Fibroblast of skin of back (primary cell): Measurements from ENCODE around the gene HBA1.
"Not testable (repeated sequence)": the region's sequence is repeated elsewhere in the genome, so short reads cannot be mapped to it uniquely, and the experiment has no call there.

Experiments
- DNase-seq: peaks from one replicate; pipeline ENCODE4 v3.0.0-alpha.2; 2013

HBA1 gene

DNA sequence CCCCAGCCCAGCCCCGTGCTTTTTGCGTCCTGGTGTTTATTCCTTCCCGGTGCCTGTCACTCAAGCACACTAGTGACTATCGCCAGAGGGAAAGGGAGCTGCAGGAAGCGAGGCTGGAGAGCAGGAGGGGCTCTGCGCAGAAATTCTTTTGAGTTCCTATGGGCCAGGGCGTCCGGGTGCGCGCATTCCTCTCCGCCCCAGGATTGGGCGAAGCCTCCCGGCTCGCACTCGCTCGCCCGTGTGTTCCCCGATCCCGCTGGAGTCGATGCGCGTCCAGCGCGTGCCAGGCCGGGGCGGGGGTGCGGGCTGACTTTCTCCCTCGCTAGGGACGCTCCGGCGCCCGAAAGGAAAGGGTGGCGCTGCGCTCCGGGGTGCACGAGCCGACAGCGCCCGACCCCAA is 474 bp upstream of the HBA1 start:
- DNase-seq = not testable (repeated sequence)

DNA sequence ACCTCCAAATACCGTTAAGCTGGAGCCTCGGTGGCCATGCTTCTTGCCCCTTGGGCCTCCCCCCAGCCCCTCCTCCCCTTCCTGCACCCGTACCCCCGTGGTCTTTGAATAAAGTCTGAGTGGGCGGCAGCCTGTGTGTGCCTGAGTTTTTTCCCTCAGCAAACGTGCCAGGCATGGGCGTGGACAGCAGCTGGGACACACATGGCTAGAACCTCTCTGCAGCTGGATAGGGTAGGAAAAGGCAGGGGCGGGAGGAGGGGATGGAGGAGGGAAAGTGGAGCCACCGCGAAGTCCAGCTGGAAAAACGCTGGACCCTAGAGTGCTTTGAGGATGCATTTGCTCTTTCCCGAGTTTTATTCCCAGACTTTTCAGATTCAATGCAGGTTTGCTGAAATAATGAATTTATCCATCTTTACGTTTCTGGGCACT is 928 bp downstream of the HBA1 start:
- no peak for DNase-seq

DNA sequence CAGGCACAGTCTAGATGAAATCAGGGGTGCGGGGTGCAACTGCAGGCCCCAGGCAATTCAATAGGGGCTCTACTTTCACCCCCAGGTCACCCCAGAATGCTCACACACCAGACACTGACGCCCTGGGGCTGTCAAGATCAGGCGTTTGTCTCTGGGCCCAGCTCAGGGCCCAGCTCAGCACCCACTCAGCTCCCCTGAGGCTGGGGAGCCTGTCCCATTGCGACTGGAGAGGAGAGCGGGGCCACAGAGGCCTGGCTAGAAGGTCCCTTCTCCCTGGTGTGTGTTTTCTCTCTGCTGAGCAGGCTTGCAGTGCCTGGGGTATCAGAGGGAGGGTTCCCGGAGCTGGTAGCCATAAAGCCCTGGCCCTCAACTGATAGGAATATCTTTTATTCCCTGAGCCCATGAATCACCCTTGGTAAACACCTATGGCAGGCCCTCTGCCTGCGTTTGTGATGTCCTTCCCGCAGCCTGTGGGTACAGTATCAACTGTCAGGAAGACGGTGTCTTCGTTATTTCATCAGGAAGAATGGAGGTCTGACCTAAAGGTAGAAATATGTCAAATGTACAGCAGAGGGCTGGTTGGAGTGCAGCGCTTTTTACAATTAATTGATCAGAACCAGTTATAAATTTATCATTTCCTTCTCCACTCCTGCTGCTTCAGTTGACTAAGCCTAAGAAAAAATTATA is 1.6 kb downstream of the HBA1 start:
- DNase-seq = no peak

DNA sequence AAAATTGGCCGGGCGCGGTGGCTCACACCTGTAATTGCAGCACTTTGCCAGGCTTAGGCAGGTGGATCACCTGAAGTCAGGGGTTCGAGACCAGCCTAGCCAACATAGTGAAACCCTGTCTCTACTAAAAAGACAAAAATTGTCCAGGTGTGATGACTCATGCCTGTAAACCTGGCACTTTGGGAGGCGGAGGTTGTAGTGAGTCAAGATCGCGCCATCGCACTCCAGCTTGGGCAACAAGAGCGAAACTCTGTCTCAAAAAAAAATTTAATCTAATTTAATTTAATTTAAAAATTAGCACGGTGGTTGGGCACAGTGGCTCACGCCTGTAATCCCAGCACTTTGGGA is 2.2 kb downstream of the HBA1 start:
- no peak for DNase-seq

DNA sequence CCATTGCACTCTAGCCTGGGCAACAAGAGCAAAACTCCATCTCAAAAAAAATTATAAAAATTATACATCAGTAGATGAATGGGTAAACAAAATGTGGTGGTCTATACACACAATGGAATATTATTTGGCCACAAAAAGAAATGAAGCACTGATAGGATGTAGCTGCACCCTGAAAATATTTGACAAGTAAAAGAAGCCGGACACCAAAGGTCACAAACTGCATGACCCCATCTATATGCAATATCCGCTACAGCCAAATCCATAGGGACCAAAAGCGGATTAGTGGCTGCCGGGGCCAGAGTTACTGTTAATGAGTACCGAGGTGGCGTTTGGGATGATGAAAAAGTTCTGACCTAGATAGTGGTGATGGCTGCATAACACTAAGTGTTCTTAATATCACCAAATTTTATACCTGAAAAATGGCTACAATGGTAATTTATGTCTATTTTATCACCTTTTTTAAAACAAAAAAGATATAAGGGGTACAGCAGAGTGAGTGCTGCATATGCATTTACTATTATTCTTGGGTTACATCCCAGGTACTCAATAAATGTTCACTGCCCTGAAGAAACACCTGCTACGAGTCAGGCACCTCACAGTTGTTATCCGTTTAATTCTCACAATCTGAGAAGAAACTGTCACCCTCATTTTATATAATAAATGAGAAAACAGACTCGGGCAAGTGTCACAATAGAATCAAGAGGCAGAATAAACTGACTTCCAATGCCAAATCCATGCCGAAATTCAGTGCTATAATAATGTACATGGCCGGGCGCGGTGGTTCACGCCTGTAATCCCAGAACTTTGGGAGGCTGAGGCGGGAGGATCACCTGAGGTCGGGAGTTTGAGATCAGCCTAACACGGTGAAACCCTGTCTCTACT is 3.0 kb downstream of the HBA1 start:
- DNase-seq = no peak

DNA sequence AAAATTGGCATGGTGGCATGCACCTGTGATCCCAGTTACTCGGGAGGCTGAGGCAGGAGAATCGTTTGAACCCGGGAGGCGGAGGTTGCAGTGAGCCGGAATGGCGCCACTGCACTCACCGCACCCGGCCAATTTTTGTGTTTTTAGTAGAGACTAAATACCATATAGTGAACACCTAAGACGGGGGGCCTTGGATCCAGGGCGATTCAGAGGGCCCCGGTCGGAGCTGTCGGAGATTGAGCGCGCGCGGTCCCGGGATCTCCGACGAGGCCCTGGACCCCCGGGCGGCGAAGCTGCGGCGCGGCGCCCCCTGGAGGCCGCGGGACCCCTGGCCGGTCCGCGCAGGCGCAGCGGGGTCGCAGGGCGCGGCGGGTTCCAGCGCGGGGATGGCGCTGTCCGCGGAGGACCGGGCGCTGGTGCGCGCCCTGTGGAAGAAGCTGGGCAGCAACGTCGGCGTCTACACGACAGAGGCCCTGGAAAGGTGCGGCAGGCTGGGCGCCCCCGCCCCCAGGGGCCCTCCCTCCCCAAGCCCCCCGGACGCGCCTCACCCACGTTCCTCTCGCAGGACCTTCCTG is 3.7 kb downstream of the HBA1 start, which contains the start of gene HBQ1:
Gene HBQ1, plus strand, starts transcription at position 359 of the 575 bp plus-strand sequence. Its CDS starts 28 bp downstream, at position 387.
- DNase-seq = peak; percentile 39

DNA sequence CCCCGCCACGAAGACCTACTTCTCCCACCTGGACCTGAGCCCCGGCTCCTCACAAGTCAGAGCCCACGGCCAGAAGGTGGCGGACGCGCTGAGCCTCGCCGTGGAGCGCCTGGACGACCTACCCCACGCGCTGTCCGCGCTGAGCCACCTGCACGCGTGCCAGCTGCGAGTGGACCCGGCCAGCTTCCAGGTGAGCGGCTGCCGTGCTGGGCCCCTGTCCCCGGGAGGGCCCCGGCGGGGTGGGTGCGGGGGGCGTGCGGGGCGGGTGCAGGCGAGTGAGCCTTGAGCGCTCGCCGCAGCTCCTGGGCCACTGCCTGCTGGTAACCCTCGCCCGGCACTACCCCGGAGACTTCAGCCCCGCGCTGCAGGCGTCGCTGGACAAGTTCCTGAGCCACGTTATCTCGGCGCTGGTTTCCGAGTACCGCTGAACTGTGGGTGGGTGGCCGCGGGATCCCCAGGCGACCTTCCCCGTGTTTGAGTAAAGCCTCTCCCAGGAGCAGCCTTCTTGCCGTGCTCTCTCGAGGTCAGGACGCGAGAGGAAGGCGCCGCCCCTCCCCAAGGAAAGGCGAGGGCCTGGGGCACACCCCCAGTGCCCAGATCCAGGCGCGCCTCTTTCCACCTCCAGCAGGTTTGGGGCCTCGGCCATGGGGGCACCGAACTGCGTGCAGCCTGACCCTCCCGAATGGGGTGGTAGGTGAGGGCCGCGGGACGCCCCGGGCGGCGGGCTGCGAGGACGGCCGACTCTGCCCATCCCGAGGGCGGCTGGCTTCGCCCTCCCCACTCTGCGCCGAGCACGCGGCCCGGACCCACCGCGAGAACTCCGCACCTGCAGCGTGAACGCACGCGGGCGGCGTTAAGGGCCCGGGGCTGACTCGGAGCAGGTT is 4.4 kb downstream of the HBA1 start:
- DNase-seq = peak; percentile 62

DNA sequence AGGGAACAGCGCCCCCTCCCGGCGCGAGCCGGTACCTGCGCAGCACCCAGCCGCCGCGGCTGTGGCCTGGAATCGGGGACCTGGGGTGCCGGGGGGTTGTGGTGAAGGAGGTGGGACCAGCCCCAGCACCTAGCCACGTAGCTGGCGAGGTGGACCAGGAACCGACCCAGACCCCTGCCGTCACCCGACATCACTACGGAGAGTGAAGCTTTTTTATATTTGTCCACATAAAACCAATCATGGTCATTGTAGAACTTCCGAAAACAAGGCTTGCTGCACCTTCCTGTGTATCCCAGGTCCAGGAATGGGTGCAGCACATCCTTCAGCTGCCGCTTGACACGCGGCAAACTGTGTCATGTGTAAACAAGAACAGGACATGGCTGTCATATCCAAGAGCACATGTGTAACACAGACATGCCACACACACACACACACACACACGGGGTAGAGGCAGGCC is 5.1 kb downstream of the HBA1 start:
- no peak for DNase-seq

DNA sequence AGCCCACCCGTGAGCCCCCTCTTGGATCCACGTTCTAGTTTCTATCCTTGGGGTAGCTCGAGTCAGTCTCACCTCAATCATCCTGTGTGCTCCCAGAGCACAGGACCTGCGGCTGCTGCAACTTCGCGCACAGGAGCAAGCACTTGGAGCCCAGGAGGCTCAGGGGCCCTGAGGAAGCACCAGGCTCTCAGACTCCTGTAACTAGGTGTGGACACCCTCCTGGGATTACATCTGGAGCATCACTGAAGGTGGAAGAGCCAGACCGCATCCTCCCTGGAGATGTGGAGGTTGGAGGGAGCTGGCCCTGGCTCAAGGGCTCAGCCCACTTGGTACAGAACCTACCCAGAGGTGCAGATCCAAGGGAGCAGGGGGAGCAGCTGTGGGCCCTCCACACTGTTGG is 6.5 kb downstream of the HBA1 start:
- DNase-seq = no peak

DNA sequence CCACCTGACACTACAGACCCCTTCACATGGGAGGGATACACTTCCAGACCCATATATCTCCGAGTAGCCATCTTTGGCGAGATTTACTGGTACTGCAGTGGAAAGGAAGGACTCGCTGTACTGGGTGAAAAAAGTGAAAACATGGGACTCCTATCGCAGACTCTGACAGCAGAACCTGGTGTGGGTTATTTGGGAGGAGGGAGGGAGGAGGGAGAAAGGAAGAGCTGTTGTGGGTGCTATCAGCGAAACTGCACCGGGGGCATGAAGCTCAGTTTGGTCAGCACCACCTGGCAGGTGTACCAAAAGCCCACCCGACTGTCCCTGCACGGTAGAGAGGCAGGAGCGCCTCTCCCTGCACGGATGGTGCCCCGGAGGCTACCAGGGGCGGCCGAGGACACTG is 8.7 kb downstream of the HBA1 start:
- DNase-seq = no peak

DNA sequence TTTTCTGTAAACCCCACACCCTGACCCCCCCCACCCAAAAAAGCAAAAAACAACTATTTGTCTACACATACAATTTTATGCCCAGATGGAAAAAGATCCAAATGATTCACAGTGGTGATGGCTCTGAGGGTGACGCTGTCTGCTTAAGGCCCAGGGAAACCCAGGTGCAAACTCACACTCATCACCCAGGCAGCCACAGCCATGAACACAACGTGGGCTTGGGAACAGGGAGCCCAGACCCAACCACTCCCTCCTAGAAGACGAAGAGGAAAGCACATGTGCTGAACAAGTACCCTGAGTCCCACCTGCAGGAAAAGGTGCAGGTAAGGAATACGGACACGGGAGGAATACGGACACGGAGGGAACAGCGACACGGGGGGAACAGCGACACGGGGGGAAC is 9.2 kb downstream of the HBA1 start:
- DNase-seq = no peak

DNA sequence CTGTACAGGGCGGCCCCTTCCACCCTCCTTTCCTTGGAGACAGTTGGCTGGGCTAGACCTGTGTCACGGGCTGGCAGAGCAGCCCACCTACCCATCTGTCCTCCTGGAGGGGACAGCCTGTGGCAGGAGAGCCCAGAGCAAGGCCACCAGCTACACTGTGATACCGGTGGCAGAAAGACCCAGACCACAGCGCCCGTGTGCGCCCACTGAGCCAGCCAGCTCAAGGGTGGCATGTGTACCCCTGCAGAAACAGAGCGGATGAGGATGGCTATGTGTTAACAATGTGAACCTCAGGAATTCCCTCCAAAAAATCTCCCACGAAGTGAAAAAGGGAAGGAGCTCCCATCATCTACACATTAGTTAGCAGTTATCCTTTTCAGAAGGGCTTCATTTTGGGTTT is 10.8 kb downstream of the HBA1 start:
- DNase-seq = no peak

DNA sequence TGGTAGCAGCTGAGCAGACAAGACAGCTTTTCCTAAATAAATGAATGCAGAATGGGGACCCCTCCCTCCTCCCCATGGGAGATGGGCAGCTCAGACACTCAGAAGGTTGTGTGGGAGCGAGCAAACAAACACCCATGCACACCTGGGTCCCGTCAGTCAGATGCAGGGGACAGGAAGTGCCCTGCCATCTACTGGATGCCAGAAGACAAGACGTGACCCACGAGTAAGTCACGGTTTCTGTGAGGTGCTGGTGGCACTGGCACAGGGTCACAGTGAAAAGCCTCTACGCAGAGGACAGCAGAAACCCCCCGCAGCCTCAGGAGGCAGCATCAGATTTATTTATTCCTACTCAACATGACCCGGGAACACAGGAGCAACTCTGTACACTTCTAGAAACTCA is 12.2 kb downstream of the HBA1 start:
- no peak for DNase-seq

DNA sequence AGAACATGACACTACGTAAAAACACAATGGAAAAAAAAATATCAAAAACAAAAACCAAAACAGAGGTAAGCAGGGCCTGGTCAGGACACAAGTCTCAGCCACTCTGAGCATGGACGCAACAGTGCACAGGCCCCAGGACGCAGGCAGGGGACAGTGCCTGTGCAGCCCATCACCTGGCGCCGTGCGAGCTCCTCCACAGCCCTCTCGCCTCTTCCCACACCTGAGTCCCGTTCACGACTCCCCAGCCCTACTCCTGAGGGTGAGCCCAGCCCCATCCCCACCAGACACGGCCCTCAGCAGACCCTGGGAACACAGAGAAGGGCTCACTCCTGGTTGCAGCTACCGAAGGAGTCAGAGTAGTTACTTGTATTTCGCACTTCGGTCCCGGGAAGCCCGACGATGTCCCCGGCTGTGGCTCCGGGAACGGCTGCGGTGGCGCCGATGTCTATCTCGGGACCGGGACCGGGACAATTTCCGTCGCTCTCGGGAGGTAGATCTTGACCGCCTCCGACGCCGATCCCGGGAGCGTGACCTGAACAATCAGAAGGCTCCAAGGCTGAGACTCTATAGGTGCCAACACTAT is 13.2 kb downstream of the HBA1 start:
- no peak for DNase-seq

DNA sequence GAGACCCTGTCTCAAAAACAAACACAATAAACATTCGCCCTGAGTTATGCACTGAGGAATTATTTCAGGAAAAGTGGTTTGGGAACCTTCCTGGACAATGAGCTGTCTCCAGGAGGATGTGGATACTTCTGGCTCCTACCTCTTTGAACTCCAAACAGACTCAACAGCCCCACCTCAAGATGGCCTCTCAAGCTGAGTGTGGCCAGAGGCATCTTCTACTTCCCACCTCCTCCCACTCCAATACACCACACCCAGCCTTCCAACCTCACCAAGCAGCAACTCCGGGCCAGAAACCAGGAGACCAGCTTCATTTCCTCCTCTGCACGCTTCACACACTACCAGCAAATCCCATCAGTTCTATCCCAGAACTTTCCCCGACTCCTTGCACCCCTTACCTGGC is 15.4 kb downstream of the HBA1 start:
- DNase-seq = no peak

DNA sequence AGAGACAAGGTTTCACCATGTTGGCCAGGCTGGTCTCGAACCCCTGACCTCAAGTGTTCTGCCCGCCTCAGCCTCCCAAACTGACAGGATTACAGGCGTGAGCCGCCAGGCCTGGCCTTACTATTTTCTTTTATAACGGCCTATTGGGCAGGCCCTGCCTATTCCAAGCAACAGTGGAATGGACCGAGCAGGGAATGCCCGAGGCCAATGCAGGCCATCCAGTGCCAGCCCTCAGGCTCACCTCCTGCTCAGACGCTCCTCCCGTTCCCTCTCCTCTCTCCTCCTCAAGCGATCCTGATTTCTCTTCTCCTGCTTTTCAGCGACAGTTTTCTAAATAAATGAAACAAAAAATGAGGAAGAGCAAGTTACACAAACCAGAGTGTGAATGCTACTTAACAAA is 16.2 kb downstream of the HBA1 start:
- no peak for DNase-seq

DNA sequence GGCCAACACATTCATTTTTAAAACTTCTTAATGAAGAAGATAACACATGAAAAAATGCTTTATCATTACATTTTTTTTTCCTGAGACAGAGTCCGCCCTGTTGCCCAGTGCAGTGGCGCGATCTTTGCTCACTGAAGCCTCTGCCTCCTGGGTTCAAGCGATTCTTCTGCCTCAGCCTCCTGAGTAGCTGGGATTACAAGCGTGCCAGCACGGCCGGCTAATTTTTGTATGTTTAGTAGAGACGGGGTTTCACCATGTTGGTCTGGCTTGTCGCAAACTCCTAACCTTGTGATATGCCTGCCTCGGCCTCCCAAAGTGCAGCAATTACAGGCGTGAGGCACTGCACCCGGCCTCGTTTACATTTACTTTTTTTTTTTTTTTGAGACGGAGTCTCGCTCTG is 17.0 kb downstream of the HBA1 start:
- DNase-seq = no peak

DNA sequence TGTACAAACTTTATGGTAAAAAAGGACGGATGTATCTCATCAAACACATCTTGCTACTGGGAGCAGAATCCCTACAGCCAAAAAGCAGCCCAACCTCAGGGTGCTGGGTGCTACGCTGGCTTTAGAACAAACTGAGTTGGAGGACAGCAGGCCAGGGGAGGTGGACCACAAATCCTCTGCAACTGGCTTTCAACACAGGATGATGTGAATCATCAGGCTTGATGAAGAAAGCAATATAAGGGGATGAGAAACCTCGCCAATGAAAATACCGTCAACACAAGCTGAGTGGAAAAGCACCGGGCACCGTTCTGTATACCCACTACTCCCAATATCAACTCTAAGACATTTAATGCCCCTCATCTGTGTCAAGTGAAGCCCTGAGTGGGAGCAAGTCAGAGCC is 18.0 kb downstream of the HBA1 start:
- no peak for DNase-seq

DNA sequence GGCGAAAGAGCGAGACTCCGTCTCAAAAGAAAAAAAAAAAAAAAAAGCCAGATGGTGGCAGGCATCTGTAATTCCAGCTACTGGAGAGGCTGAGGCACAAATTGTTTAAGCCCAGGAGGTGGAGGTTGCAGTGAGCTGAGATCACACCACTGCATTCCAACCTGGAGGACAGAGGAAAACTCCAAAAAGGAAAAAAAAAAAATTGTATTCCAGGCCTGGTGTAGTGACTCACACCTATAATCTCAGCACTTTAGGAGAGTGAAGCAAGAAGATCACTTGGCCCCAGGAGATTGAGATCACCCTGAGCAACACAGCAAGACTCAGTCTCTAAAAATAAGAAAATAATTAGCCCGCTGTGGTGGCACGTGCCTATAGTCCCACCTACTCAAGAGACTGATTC is 23.9 kb downstream of the HBA1 start:
- peak; percentile 37 for DNase-seq

DNA sequence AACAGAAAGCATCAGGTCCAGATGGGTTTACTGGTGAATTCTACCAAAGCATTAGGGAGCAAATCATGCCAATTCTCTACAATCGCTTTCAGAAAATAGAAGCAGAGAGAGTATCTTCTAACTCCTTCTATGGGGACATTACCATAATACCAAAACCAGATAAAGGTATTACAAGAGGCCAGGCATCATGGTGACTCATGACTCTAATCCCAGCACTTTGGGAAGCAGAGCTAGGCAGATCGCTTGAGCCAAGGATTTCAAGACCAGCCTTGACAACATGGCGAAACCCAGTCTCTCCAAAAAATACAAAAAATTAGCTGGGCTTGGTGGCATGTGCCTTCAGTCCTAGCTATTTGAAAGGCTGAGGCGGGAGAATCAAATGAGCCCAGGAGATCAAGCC is 26.8 kb downstream of the HBA1 start:
- no peak for DNase-seq

DNA sequence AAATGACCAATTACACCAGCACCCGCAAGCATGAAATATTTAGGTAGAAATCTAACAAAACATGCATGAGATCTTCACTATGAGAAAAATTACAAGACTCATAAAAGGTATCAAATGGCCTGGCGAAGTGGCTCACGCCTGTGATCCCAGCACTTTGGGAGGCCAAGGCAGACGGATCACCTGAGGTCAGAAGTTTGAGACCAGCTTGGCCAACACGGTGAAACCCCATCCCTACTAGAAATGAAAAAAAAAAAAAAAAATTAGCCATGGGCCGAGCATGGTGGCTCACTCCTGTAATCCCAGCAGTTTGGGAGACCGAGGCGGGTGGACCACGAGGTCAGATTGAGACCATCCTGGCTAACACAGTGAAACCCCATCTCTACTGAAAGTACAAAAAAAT is 27.6 kb downstream of the HBA1 start:
- DNase-seq = not testable (repeated sequence)

DNA sequence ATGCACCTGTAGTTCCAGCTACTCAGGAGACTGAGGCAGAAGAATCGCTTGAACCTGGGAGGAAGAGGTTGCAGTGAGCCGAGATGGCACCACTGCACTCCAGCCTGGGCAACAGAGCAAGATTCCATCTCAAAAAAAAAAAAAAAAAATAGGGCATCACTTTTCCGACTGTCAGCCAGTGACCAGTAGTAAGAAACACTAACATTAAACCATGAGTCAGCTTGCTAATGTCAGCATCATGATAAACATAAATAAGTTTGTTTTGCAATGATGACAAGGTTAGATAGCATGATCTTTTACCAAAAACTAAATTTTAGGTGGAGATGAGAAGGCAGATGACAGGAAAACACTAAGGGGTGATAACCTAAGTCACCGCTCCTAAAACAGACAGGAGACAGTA is 32.9 kb downstream of the HBA1 start:
- not testable (repeated sequence) for DNase-seq
